Peyer's patch (tissue), 4 donors: Measurements from ENCODE around the gene CKS2.

ENCODE experiments used
- POLR2A ChIP-seq, 2 donors: fragments of 450-650 bp; IDR thresholded peaks; one replicate each; pipeline ENCODE4 v1.5.1; 2017; ENCODE audit warnings: antibody characterized with exemption in 2 of 2, mild to moderate bottlenecking in 2 of 2, moderate library complexity in 2 of 2
- TF ChIP-seq, protein P1 (sequence below), 6 experiments: fragments of 450-650 bp in 4 of 6; fragments of 200-600 bp in 2 of 6; sonication (generic) in 1 of 6; IDR thresholded peaks; one replicate each; pipeline ENCODE4 v1.5.1; 2017 to 2019; ENCODE audit warnings: antibody characterized with exemption in 6 of 6, mild to moderate bottlenecking in 3 of 6, moderate library complexity in 1 of 6

GRCh38 chr9:89315482-89315881, 4.5 kb downstream of the CKS2 start:
- TF ChIP-seq, protein P1, sequence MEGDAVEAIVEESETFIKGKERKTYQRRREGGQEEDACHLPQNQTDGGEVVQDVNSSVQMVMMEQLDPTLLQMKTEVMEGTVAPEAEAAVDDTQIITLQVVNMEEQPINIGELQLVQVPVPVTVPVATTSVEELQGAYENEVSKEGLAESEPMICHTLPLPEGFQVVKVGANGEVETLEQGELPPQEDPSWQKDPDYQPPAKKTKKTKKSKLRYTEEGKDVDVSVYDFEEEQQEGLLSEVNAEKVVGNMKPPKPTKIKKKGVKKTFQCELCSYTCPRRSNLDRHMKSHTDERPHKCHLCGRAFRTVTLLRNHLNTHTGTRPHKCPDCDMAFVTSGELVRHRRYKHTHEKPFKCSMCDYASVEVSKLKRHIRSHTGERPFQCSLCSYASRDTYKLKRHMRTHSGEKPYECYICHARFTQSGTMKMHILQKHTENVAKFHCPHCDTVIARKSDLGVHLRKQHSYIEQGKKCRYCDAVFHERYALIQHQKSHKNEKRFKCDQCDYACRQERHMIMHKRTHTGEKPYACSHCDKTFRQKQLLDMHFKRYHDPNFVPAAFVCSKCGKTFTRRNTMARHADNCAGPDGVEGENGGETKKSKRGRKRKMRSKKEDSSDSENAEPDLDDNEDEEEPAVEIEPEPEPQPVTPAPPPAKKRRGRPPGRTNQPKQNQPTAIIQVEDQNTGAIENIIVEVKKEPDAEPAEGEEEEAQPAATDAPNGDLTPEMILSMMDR (IDR thresholded peaks at IDR 0.05) = no peak
- no peak for TF ChIP-seq POLR2A (IDR thresholded peaks at IDR 0.05)
